Esophagus muscularis mucosa (tissue), 3 donors: ENCODE data around the gene TMCC3.

ENCODE experiments used
- POLR2A ChIP-seq: fragments of 450-650 bp; IDR thresholded peaks from one replicate; pipeline ENCODE4 v1.6.1; 2017; ENCODE audit warnings: antibody characterized with exemption, moderate library complexity, mild to moderate bottlenecking, low read depth
- TF ChIP-seq, protein P1 (sequence below), 3 experiments: fragments of 200-600 bp in 2 of 3; fragments of 450-650 bp in 1 of 3; sonication (generic) in 2 of 3; IDR thresholded peaks; one replicate each; pipeline ENCODE4 v1.5.1; 2017 to 2019; ENCODE audit warnings: antibody characterized with exemption in 3 of 3, mild to moderate bottlenecking in 2 of 3, moderate library complexity in 1 of 3

DNA sequence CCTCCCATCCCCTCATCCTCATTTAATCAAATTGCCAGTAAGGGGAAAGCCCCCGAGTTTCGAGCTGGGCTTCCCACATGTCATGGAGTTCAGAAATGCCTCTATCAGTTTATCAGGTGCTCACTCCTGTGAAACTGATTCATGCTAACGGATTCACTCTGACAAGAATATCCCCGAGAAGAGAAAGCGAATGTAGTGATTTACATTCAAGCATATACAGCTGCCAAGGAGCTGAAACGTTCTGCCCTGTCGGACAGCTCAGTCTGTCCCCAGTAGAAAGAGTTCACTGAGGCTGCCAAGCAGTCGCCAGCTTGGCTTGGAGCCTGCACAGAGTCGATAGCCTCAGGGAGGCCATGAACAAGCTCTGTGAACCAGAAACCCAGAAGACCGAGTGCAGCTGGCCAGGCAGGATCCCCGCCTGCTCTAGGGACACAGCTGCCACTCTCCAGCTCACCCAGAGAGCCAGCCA, 88.4 kb downstream of the TMCC3 start:
- no peak for TF ChIP-seq POLR2A
- TF ChIP-seq, protein P1, sequence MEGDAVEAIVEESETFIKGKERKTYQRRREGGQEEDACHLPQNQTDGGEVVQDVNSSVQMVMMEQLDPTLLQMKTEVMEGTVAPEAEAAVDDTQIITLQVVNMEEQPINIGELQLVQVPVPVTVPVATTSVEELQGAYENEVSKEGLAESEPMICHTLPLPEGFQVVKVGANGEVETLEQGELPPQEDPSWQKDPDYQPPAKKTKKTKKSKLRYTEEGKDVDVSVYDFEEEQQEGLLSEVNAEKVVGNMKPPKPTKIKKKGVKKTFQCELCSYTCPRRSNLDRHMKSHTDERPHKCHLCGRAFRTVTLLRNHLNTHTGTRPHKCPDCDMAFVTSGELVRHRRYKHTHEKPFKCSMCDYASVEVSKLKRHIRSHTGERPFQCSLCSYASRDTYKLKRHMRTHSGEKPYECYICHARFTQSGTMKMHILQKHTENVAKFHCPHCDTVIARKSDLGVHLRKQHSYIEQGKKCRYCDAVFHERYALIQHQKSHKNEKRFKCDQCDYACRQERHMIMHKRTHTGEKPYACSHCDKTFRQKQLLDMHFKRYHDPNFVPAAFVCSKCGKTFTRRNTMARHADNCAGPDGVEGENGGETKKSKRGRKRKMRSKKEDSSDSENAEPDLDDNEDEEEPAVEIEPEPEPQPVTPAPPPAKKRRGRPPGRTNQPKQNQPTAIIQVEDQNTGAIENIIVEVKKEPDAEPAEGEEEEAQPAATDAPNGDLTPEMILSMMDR (IDR thresholded peaks at IDR 0.05): no peak
